GM12801 (cell line): ENCODE data around the gene HECW1.

Experiments
- CTCF ChIP-seq: IDR thresholded peaks from one replicate; pipeline ENCODE4 v1.5.1; 2011; ENCODE audit warnings: control low read depth; ENCODE audit not compliant: insufficient read length; ENCODE audit errors: extremely low read depth

HECW1 gene

GRCh38 chr7:43078794-43079193, 33.7 kb upstream of the HECW1 start:
- TF ChIP-seq CTCF: no peak

GRCh38 chr7:43081603-43082002, 30.8 kb upstream of the HECW1 start:
- no peak for TF ChIP-seq CTCF

GRCh38 chr7:43083106-43083505, 29.3 kb upstream of the HECW1 start:
- no peak for TF ChIP-seq CTCF

GRCh38 chr7:43085017-43085416, 27.4 kb upstream of the HECW1 start:
- TF ChIP-seq CTCF: no peak

GRCh38 chr7:43085992-43086391, 26.5 kb upstream of the HECW1 start:
- no peak for TF ChIP-seq CTCF

- no peak for TF ChIP-seq CTCF
These were observed 19.6 kb upstream of the HECW1 start for GRCh38 chr7:43092819-43093218.

- no peak for TF ChIP-seq CTCF
These were observed 15.6 kb upstream of the HECW1 start for GRCh38 chr7:43096875-43097274.

GRCh38 chr7:43099750-43100149, 12.7 kb upstream of the HECW1 start:
- no peak for TF ChIP-seq CTCF
